ENCODE results near the gene SCRN1. TPM values are rescaled to one million over a fixed set of nuclear protein-coding genes. Genes with fewer than 3 reads are reported as not detected.
A peak's percentile ranks its signal among the peaks of the same experiment; 100 is the strongest.

The SCRN1 gene
- total and polyA plus RNA-seq, 7 experiments from 2014 or later = 1.6 to 8.7 (median 2.3) TPM

- CTCF ChIA-PET = no interaction called here
- intact Hi-C loops (cut with micrococcal nuclease) = no loop called here
Observed at GRCh38 chr7:29946428-29947186, 43.0 kb downstream of the SCRN1 start.

GRCh38 chr7:29945259-29945809, 44.3 kb downstream of the SCRN1 start:
- H3K4me1 Mint-ChIP-seq = no peaks in the 10 kb centered on the region
- H3K4me3 ChIP-seq (ENCODE audit: low read length) = no peak overlapping the region
- ATAC-seq (no peak), DNase-seq (no peak)
- peaks cover 0 to 3% (median 0%) of the 10 kb centered on the region in 11 donors for H3K9me3 Mint-ChIP-seq
- H3K36me3 ChIP-seq (ENCODE audit: control insufficient read depth in 2 of 3, insufficient read depth in 3 of 3, low read length in 3 of 3) = no peaks in the 10 kb centered on the region
- H3K27me3 Mint-ChIP-seq = peaks cover 0 to 14% (median 0%) of the 10 kb centered on the region in 5 donors
- no peak overlapping the region for H3K27ac Mint-ChIP-seq
- H3K36me3 Mint-ChIP-seq = no peaks in the 10 kb centered on the region
- H3K4me3 Mint-ChIP-seq = no peak overlapping the region
- intact Hi-C loops (cut with micrococcal nuclease) = no loop called here
- POLR2A ChIA-PET = no interaction called here
- no peaks in the 10 kb centered on the region for H3K27me3 ChIP-seq (ENCODE audit: control insufficient read depth in 2 of 2, insufficient read depth in 2 of 2, low read length in 2 of 2)
- CTCF ChIA-PET = interaction anchor here (0.5 kb wide), 1 partner anchor 116 kb away, joined by 3 read pairs; no protein-coding TSS in a partner anchor
- no peaks in the 10 kb centered on the region for H3K9me3 ChIP-seq (ENCODE audit: control insufficient read depth in 2 of 3, low read length in 3 of 3)
- H3K27ac ChIP-seq (ENCODE audit: low read depth, low read length) = no peak overlapping the region
- H3K4me1 ChIP-seq (ENCODE audit: control insufficient read depth in 2 of 2, insufficient read depth in 2 of 2, low read length in 2 of 2) = no peaks in the 10 kb centered on the region

More at GRCh38 chr7:29946428-29947186, 43.0 kb downstream of the SCRN1 start:
- Mint-ChIP-seq H3K36me3 (peaks cover 0 to 3% (median 3%) of the 10 kb centered on the region in 5 donors), H3K27me3 (peaks cover 0 to 18% (median 0%) of the 10 kb centered on the region in 5 donors), H3K4me3 (peak overlapping the region in 1 of 10 donors; percentile 14), H3K4me1 (no peaks in the 10 kb centered on the region), H3K9me3 (peaks cover 0 to 3% (median 0%) of the 10 kb centered on the region in 11 donors), H3K27ac (no peak overlapping the region)
- no peaks in the 10 kb centered on the region for H3K4me1 ChIP-seq (ENCODE audit: control insufficient read depth in 2 of 2, insufficient read depth in 2 of 2, low read length in 2 of 2)
- DNase-seq (no peak), ATAC-seq (peak; percentile 50)
- H3K36me3 ChIP-seq (ENCODE audit: control insufficient read depth in 2 of 3, insufficient read depth in 3 of 3, low read length in 3 of 3) = no peaks in the 10 kb centered on the region
- no peak overlapping the region for H3K4me3 ChIP-seq (ENCODE audit: low read length)
- no peaks in the 10 kb centered on the region for H3K9me3 ChIP-seq (ENCODE audit: control insufficient read depth in 2 of 3, low read length in 3 of 3)
- H3K27me3 ChIP-seq (ENCODE audit: control insufficient read depth in 2 of 2, insufficient read depth in 2 of 2, low read length in 2 of 2) = no peaks in the 10 kb centered on the region
- no peak overlapping the region for H3K27ac ChIP-seq (ENCODE audit: low read depth, low read length)
- POLR2A ChIA-PET = no interaction called here

GRCh38 chr7:29940199-29940598, 49.4 kb downstream of the SCRN1 start:
- no peaks in the 10 kb centered on the region for H3K36me3 Mint-ChIP-seq
- POLR2A ChIA-PET = no interaction called here
- H3K4me1 Mint-ChIP-seq = no peaks in the 10 kb centered on the region
- ATAC-seq = no peak
- CTCF ChIA-PET = no interaction called here
- H3K27me3 Mint-ChIP-seq = peaks cover 0 to 8% (median 0%) of the 10 kb centered on the region in 5 donors
- H3K36me3 ChIP-seq (ENCODE audit: control insufficient read depth in 2 of 3, insufficient read depth in 3 of 3, low read length in 3 of 3) = no peaks in the 10 kb centered on the region
- no peaks in the 10 kb centered on the region for H3K9me3 ChIP-seq (ENCODE audit: control insufficient read depth in 2 of 3, low read length in 3 of 3)
- no peak overlapping the region for H3K4me3 ChIP-seq (ENCODE audit: low read length)
- no peaks in the 10 kb centered on the region for H3K27me3 ChIP-seq (ENCODE audit: control insufficient read depth in 2 of 2, insufficient read depth in 2 of 2, low read length in 2 of 2)
- intact Hi-C loops (cut with micrococcal nuclease) = no loop called here
- no peak overlapping the region for H3K4me3 Mint-ChIP-seq
- no peak overlapping the region for H3K27ac Mint-ChIP-seq
- H3K27ac ChIP-seq (ENCODE audit: low read depth, low read length) = no peak overlapping the region
- DNase-seq = no peak
- no peaks in the 10 kb centered on the region for H3K4me1 ChIP-seq (ENCODE audit: control insufficient read depth in 2 of 2, insufficient read depth in 2 of 2, low read length in 2 of 2)
- peaks cover 0 to 2% (median 0%) of the 10 kb centered on the region in 11 donors for H3K9me3 Mint-ChIP-seq

GRCh38 chr7:29937132-29937531, 52.5 kb downstream of the SCRN1 start:
- Mint-ChIP-seq H3K27ac (no peak overlapping the region), H3K4me1 (no peaks in the 10 kb centered on the region), H3K27me3 (peaks cover 0 to 4% (median 0%) of the 10 kb centered on the region in 5 donors), H3K4me3 (no peak overlapping the region), H3K9me3 (peaks cover 0 to 2% (median 0%) of the 10 kb centered on the region in 11 donors), H3K36me3 (no peaks in the 10 kb centered on the region)
- ChIA-PET POLR2A (no interaction called here), CTCF (no interaction called here)
- Histone ChIP-seq H3K27me3 (ENCODE audit: control insufficient read depth in 2 of 2, insufficient read depth in 2 of 2, low read length in 2 of 2) (no peaks in the 10 kb centered on the region), H3K36me3 (ENCODE audit: control insufficient read depth in 2 of 3, insufficient read depth in 3 of 3, low read length in 3 of 3) (no peaks in the 10 kb centered on the region), H3K9me3 (ENCODE audit: control insufficient read depth in 2 of 3, low read length in 3 of 3) (no peaks in the 10 kb centered on the region), H3K27ac (ENCODE audit: low read depth, low read length) (no peak overlapping the region), H3K4me1 (ENCODE audit: control insufficient read depth in 2 of 2, insufficient read depth in 2 of 2, low read length in 2 of 2) (no peaks in the 10 kb centered on the region), H3K4me3 (ENCODE audit: low read length) (no peak overlapping the region)
- no peak for DNase-seq
- ATAC-seq = no peak
- intact Hi-C loops (cut with micrococcal nuclease) = no loop called here

- ATAC-seq (no peak), DNase-seq (no peak)
- H3K36me3 Mint-ChIP-seq = no peaks in the 10 kb centered on the region
- no peaks in the 10 kb centered on the region for H3K4me1 Mint-ChIP-seq
- Histone ChIP-seq H3K27me3 (ENCODE audit: control insufficient read depth in 2 of 2, insufficient read depth in 2 of 2, low read length in 2 of 2) (no peaks in the 10 kb centered on the region), H3K36me3 (ENCODE audit: control insufficient read depth in 2 of 3, insufficient read depth in 3 of 3, low read length in 3 of 3) (no peaks in the 10 kb centered on the region), H3K9me3 (ENCODE audit: control insufficient read depth in 2 of 3, low read length in 3 of 3) (no peaks in the 10 kb centered on the region), H3K4me3 (ENCODE audit: low read length) (no peak overlapping the region), H3K4me1 (ENCODE audit: control insufficient read depth in 2 of 2, insufficient read depth in 2 of 2, low read length in 2 of 2) (no peaks in the 10 kb centered on the region), H3K27ac (ENCODE audit: low read depth, low read length) (no peak overlapping the region)
- intact Hi-C loops (cut with micrococcal nuclease) = no loop called here
- H3K4me3 Mint-ChIP-seq = no peak overlapping the region
- POLR2A ChIA-PET = no interaction called here
- CTCF ChIA-PET = no interaction called here
- peaks cover 0 to under 1% (median 0%) of the 10 kb centered on the region in 11 donors for H3K9me3 Mint-ChIP-seq
- no peak overlapping the region for H3K27ac Mint-ChIP-seq
- H3K27me3 Mint-ChIP-seq = peaks cover 0 to 5% (median 4%) of the 10 kb centered on the region in 5 donors
Observed at GRCh38 chr7:29935111-29935510, 54.5 kb downstream of the SCRN1 start.

- peaks cover 0 to 14% (median 4%) of the 10 kb centered on the region in 5 donors for H3K27me3 Mint-ChIP-seq
- no peaks in the 10 kb centered on the region for H3K9me3 ChIP-seq (ENCODE audit: control insufficient read depth in 2 of 3, low read length in 3 of 3)
- H3K27me3 ChIP-seq (ENCODE audit: control insufficient read depth in 2 of 2, insufficient read depth in 2 of 2, low read length in 2 of 2) = no peaks in the 10 kb centered on the region
- ChIA-PET POLR2A (no interaction called here), CTCF (interaction anchor here (1.4 kb wide), 1 partner anchor 8 kb away, joined by 4 read pairs; no protein-coding TSS in a partner anchor)
- no peaks in the 10 kb centered on the region for H3K4me1 Mint-ChIP-seq
- H3K4me1 ChIP-seq (ENCODE audit: control insufficient read depth in 2 of 2, insufficient read depth in 2 of 2, low read length in 2 of 2) = no peaks in the 10 kb centered on the region
- no peaks in the 10 kb centered on the region for H3K36me3 Mint-ChIP-seq
- H3K4me3 ChIP-seq (ENCODE audit: low read length) = no peak overlapping the region
- DNase-seq (no peak), ATAC-seq (no peak)
- intact Hi-C loops (cut with micrococcal nuclease) = no loop called here
- H3K4me3 Mint-ChIP-seq = no peak overlapping the region
- H3K27ac Mint-ChIP-seq = no peak overlapping the region
- H3K9me3 Mint-ChIP-seq = no peaks in the 10 kb centered on the region
- no peaks in the 10 kb centered on the region for H3K36me3 ChIP-seq (ENCODE audit: control insufficient read depth in 2 of 3, insufficient read depth in 3 of 3, low read length in 3 of 3)
- no peak overlapping the region for H3K27ac ChIP-seq (ENCODE audit: low read depth, low read length)
Observed at GRCh38 chr7:29929018-29929807, 60.4 kb downstream of the SCRN1 start.
